Right hindlimb (tissue), 1 donor: ENCODE data around the gene ZNF500.

Experiments used
- DNase-seq: peaks from one replicate; pipeline ENCODE4 v3.0.0-alpha.2; 2018

ZNF500 gene

DNA sequence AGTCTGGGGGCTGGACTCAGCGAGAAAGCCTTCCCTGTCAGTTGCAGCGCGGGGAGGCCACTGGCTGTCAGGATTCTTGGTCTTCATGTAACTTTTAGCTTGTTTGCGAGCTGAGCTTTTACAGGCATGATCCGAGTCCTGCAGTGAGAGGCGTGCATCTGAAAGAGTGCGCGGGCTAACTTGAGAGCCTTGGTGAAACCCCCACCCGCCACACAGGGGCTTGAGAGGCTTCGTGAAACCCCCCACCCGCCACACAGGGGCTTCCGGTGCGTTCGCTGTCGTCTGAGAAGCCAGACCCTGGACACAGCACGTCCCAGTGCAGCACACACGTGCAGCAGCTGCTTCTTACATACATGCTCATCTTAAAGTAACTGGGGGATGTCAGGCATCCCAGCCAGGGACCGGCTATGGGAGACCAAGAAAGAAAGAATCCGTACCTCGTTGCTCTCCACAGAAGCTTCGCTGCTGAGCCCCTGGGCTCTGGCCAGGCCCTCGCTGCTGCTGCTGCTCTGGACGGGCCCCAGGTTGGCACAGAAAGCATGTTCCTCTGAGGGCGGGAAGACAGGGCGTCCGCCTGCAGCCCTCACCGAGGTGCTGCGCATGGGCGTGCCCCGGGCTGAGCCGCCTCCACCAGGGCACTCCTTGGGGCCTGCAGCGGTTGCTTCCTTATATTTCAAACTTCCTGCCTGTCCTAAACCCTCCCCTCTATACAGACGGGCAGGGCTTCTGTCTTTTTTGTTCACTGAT, 65.8 kb downstream of the ZNF500 start:
- DNase-seq = no peak

DNA sequence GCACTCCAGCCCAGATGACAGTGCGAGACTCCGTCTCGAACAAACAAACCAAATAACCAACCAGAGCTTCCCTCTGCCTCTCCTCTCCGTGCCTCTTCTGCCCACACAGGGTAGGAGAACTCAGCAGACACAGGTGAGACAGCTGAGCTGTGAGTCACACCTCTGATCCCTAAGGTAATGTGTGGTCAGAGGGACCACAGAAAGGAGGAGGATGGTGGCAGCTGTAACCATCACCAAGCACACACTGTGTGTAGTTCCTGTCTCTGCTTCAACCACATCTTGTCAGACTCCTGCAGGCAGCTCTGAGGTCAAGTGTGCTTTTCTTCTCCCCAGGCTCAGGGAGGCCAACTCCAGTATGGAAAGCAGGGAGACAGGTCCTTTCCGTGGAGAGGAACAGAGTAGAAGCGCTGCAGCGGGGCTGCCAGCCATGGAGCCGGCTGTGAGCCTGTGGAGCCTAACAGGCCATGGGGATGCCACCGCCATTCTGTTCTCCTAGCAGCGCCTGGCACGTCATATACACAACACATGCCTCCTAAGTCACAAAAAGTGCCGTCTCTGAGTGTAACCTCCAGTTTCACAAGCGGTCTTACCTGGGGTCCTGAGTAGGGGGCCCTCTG, 66.5 kb downstream of the ZNF500 start:
- DNase-seq = no peak

- no peak for DNase-seq
Observed at GRCh38 chr16:4699046-4699556, 67.9 kb downstream of the ZNF500 start.

DNA sequence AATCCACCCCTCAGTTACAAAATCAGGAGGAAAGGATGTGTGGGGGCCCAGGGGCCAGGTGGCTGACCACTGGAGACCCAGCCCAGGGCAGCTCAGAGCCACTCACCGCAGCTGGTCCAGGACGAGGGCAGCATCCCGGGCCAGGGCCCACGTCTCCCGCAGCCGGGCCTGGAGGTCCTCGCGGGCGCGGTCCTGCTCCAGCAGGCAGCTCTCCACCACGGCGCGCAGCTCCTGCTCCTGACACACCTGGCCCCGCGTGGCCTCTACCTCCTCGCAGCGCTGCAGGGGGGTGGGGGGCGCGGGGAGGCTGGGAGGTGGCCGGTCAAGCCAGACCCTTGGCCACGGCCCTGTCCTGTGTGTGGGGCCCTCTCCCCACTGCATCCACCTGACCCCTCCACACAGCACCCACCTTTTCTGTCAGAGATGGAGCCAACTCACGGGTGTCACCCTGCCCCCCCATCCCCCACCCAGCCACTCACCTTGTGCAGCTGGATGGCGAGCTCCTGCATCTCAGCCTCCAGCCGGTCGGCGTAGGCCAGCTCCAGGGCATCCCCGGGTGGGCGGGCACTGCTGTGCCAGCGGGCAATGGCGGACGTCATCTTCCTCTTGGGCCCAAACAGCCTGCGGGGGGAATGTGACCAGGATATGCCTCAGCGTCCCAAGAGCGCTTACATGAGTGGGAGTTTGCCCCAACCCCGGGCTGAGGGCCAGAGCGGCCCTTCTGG, 68.5 kb downstream of the ZNF500 start:
- DNase-seq = no peak
